PC-9 (cell line): ENCODE results near the gene NYAP1. TPM values are rescaled to one million over a fixed set of nuclear protein-coding genes. Genes with fewer than 3 reads are reported as not detected.
"Not testable (repeated sequence)": the region's sequence is repeated elsewhere in the genome, so short reads cannot be mapped to it uniquely, and the experiment has no call there.

Experiments used
- BruUV-seq: library from RNA; stranded (reverse); fragments of 400-500 nt; replicated peaks from 2 replicates; lab custom pipeline; 2021; lab: Mats Ljungman, UMichigan
- CTCF ChIA-PET: fragments of 300-600 bp; sonication (Branson Sonifier 250); formaldehyde crosslinking; loops from one replicate; lab custom pipeline; 2022; ENCODE audit warnings: antibody characterized with exemption; lab: Charles Lee
- POLR2A ChIA-PET: fragments of 300-600 bp; sonication (Branson Sonifier 250); formaldehyde crosslinking; loops from one replicate; lab custom pipeline; 2022; ENCODE audit warnings: antibody characterized with exemption; ENCODE audit not compliant: unreplicated experiment; lab: Charles Lee
- DNase-seq, 2 experiments: peaks; one replicate each; pipeline versions ENCODE4 v3.0.0 to v3.0.0-alpha.2; 2015 to 2022; ENCODE audit warnings: mixed read lengths in 1 of 2
- H2AFZ ChIP-seq: fragments of 200-600 bp; sonication (generic); 2 replicates; pipeline ENCODE4 v1.8.1; 2017; ENCODE audit warnings: antibody characterized with exemption
- H3F3A ChIP-seq: fragments of 200-600 bp; sonication (generic); 2 replicates; pipeline ENCODE4 v1.8.1; 2017; ENCODE audit warnings: antibody characterized with exemption, mild to moderate bottlenecking, low read depth; ENCODE audit not compliant: insufficient read depth
- H3K27ac ChIP-seq: fragments of 200-600 bp; sonication (generic); 2 replicates; pipeline ENCODE4 v1.6.1; 2016; ENCODE audit warnings: mixed run types
- H3K27me3 ChIP-seq: fragments of 200-600 bp; sonication (generic); 2 replicates; pipeline ENCODE4 v1.6.1; 2016; ENCODE audit warnings: low read depth, mixed run types; ENCODE audit not compliant: insufficient read depth
- H3K36me3 ChIP-seq: fragments of 200-600 bp; sonication (generic); 2 replicates; pipeline ENCODE4 v1.6.1; 2016; ENCODE audit warnings: low read depth, mixed run types
- H3K4me1 ChIP-seq: fragments of 200-600 bp; sonication (generic); replicated peaks from 2 replicates; pipeline ENCODE4 v1.6.1; 2016; ENCODE audit warnings: mixed run types; ENCODE audit not compliant: insufficient read depth
- H3K4me2 ChIP-seq: fragments of 200-600 bp; sonication (generic); 2 replicates; pipeline ENCODE4 v1.6.1; 2017; ENCODE audit warnings: mixed run types
- H3K4me3 ChIP-seq: fragments of 200-600 bp; sonication (generic); 2 replicates; pipeline ENCODE4 v1.6.1; 2016; ENCODE audit warnings: mixed run types
- H3K79me2 ChIP-seq: fragments of 200-600 bp; sonication (generic); 2 replicates; pipeline ENCODE4 v1.6.1; 2017; ENCODE audit warnings: low read depth, mixed run types
- H3K9me2 ChIP-seq: fragments of 200-600 bp; sonication (generic); 2 replicates; pipeline ENCODE4 v1.8.1; 2017; ENCODE audit warnings: mild to moderate bottlenecking; ENCODE audit not compliant: insufficient read depth
- H3K9me3 ChIP-seq: fragments of 200-600 bp; sonication (generic); 2 replicates; pipeline ENCODE4 v1.8.1; 2016; ENCODE audit warnings: low read depth; ENCODE audit not compliant: insufficient read depth
- H4K20me1 ChIP-seq: fragments of 200-600 bp; sonication (generic); 2 replicates; pipeline ENCODE4 v1.8.1; 2017; ENCODE audit not compliant: insufficient read depth
- EZH2 ChIP-seq: fragments of 200-600 bp; sonication (generic); IDR thresholded peaks from 2 replicates; pipeline ENCODE4 v1.8.0; 2017; ENCODE audit warnings: antibody characterized with exemption, low read depth
- intact Hi-C: fragments of 100-400 bp; cut with micrococcal nuclease; formaldehyde crosslinking; loops from one replicate; pipeline ENCODE4 v1.10.0; 2022; ENCODE audit not compliant: unreplicated experiment
- total RNA-seq: library from RNA; stranded (reverse); gene quantifications from 2 replicates; pipeline ENCODE4 v1.2.3, GENCODE V29; 2021
- TF ChIP-seq, protein P1 (sequence below): fragments of 200-600 bp; sonication (generic); conservative IDR thresholded peaks from 2 replicates; pipeline ENCODE4 v1.6.1; 2017; ENCODE audit warnings: mixed run types, antibody characterized with exemption, mild to moderate bottlenecking, moderate library complexity

Gene NYAP1
- total RNA-seq, 1 experiment from 2014 or later: 1.3 TPM

DNA sequence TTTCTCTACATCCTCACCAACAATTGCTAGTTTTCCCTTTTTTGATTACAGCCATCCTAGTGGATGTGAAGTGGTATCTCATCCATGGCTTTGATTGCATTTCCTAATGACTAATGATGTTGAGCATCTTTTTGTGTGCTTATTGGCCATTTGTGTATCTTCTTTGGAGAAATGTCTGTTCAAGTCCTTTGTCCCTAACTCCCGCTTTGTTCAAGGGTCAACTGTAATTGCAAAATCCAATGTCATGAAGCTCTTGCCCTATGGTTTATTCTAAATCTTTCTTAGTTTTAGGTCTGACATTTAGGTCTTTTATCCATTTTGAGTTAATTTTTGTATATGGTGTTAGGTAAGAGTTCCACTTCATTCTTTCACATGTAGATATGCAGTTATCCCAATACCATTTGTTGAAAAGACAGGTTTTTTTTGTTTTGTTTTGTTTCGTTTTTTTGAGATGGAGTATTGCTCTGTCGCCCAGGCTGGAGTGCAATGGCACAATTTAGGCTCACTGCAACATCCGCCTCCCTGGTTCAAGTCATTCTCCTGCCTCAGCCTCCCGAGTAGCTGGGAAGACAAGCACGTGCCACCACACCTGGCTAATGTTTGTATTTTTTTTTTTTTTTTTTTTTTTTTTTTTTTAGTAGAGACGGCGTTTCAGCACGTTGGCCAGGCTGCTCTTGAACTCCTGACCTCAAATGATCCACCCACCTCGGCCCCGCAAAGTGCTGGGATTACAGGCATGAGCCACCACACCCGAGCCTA is 44.6 kb downstream of the NYAP1 start:
- H4K20me1 ChIP-seq, H3K4me2 ChIP-seq, H3K9me3 ChIP-seq, H2AFZ ChIP-seq, H3K36me3 ChIP-seq, BruUV-seq, H3K27ac ChIP-seq, DNase-seq, H3K9me2 ChIP-seq, H3K4me3 ChIP-seq, intact Hi-C loops, H3K79me2 ChIP-seq, H3K27me3 ChIP-seq, H3K4me1 ChIP-seq: not testable (repeated sequence)
- H3F3A ChIP-seq: peaks cover 11% of the 10 kb centered on the region; the same call in 1 of the 2 replicates
- ChIA-PET POLR2A (interaction anchor here (1.0 kb wide), 1 partner anchor 39 kb away, joined by 6 read pairs; no protein-coding TSS in a partner anchor), CTCF (interaction anchor here (0.6 kb wide), 1 partner anchor 40 kb away, joined by 3 read pairs; no protein-coding TSS in a partner anchor)

GRCh38 chr7:100532165-100533022 is 48.7 kb downstream of the NYAP1 start:
- no peak overlapping the region for H3K4me2 ChIP-seq
- H3K79me2 ChIP-seq: no peaks in the 10 kb centered on the region
- no peak for DNase-seq
- H3K4me3 ChIP-seq: no peak overlapping the region
- H3K27ac ChIP-seq: no peak overlapping the region
- no TSS peak for BruUV-seq
- H2AFZ ChIP-seq: no peak overlapping the region
- H3K4me1 ChIP-seq: no peaks in the 10 kb centered on the region
- TF ChIP-seq, protein P1, sequence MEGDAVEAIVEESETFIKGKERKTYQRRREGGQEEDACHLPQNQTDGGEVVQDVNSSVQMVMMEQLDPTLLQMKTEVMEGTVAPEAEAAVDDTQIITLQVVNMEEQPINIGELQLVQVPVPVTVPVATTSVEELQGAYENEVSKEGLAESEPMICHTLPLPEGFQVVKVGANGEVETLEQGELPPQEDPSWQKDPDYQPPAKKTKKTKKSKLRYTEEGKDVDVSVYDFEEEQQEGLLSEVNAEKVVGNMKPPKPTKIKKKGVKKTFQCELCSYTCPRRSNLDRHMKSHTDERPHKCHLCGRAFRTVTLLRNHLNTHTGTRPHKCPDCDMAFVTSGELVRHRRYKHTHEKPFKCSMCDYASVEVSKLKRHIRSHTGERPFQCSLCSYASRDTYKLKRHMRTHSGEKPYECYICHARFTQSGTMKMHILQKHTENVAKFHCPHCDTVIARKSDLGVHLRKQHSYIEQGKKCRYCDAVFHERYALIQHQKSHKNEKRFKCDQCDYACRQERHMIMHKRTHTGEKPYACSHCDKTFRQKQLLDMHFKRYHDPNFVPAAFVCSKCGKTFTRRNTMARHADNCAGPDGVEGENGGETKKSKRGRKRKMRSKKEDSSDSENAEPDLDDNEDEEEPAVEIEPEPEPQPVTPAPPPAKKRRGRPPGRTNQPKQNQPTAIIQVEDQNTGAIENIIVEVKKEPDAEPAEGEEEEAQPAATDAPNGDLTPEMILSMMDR: no peak
- no peak for TF ChIP-seq EZH2
- intact Hi-C loops: no loop called here
- no peaks in the 10 kb centered on the region for H3K36me3 ChIP-seq
- ChIA-PET CTCF (no interaction called here), POLR2A (no interaction called here)
- H4K20me1 ChIP-seq: no peaks in the 10 kb centered on the region
- no peaks in the 10 kb centered on the region for H3K9me2 ChIP-seq
- H3K9me3 ChIP-seq: no peaks in the 10 kb centered on the region
- H3K27me3 ChIP-seq: no peaks in the 10 kb centered on the region
- H3F3A ChIP-seq: peaks cover 6% of the 10 kb centered on the region; the same call in 1 of the 2 replicates

GRCh38 chr7:100535982-100536381 is 52.3 kb downstream of the NYAP1 start:
- BruUV-seq, H2AFZ ChIP-seq, H3K27me3 ChIP-seq, H4K20me1 ChIP-seq, H3K36me3 ChIP-seq, H3K9me3 ChIP-seq, H3K4me3 ChIP-seq, H3F3A ChIP-seq, CTCF ChIA-PET, intact Hi-C loops, H3K27ac ChIP-seq, H3K4me2 ChIP-seq, DNase-seq, H3K9me2 ChIP-seq: not testable (repeated sequence)
- H3K4me1 ChIP-seq: peaks cover 16% of the 10 kb centered on the region
- peaks cover 14% of the 10 kb centered on the region for H3K79me2 ChIP-seq
- POLR2A ChIA-PET: interaction anchor here (0.7 kb wide), 1 partner anchor 1262 kb away, joined by 13 read pairs; no protein-coding TSS in a partner anchor

- intact Hi-C loops, H3K4me2 ChIP-seq, DNase-seq, H3K27ac ChIP-seq, H3K36me3 ChIP-seq, H3F3A ChIP-seq, H4K20me1 ChIP-seq, H3K27me3 ChIP-seq, H2AFZ ChIP-seq, H3K9me2 ChIP-seq, H3K9me3 ChIP-seq, POLR2A ChIA-PET, H3K4me3 ChIP-seq, BruUV-seq, CTCF ChIA-PET: not testable (repeated sequence)
- Histone ChIP-seq H3K79me2 (peaks cover 21% of the 10 kb centered on the region), H3K4me1 (peaks cover 23% of the 10 kb centered on the region)
Measured at GRCh38 chr7:100536695-100537094, 53.0 kb downstream of the NYAP1 start.
